ENCODE results near the gene ABCA9. TPM values are rescaled to one million over a fixed set of nuclear protein-coding genes. Genes with fewer than 3 reads are reported as not detected.

Gene ABCA9
- total RNA-seq, 1 experiment from 2014 or later: not detected

DNA sequence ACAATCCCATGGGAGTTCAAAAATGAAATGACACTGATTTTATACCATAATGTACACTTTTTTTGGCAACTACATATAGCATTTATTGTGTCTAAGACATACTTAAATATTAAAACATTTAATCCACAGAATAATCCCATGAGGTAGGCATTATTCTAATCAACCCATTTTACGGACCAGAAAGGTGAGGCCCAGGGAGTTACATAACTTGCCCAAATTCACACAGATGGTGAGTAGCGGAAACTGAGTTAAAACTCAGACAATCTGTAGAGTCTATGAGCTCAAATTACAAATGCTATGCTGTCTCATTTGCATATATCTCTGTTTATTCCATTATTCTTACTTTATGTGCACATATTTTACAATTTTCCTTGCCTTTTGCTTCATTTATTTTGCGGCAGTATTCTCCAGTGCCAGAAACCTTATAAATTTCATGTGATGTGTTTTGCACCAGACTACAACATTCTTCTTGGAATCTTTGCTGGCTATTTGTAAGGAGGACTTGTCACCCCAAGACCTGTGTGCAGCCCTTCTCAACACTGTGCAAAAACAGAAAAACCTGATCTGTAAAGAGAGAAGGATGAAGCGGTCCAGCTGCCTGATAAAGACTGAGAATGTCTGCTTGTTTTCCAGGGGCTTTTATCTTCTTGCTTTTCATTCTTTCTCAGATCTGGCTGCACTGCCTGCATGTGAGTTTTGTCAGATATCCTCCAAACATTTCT lies 2.3 kb upstream of the ABCA9 start:
- 0 out of 4 replicates have a peak, but pooled peaks cover 2 to 4% of the 10 kb centered on the region in 2 experiments for H3K4me1 Mint-ChIP-seq
- no CpG with 5 or more reads among the region's 4 CpGs for WGBS (ENCODE audit: extremely low coverage, insufficient read length, low lambda C conversion rate)
- TF ChIP-seq CTCF (conservative IDR thresholded peaks at IDR 0.05): no peak

More for the DNA sequence above, 2.3 kb upstream of the ABCA9 start:
- H3K9me3 ChIP-seq (ENCODE audit: control insufficient read depth, low read depth, low read length): no peaks in the 10 kb centered on the region
- no peak overlapping the region for H3K18ac ChIP-seq (ENCODE audit: insufficient read length, low read depth, low read length)
- no peaks in the 10 kb centered on the region for H3K36me3 Mint-ChIP-seq (ENCODE audit: insufficient read depth in 1 of 3, low read depth in 3 of 3)
- H3K9me3 Mint-ChIP-seq: no peaks in the 10 kb centered on the region
- H2BK5ac ChIP-seq (ENCODE audit: insufficient read length, low read length): no peak overlapping the region
- no peak overlapping the region for H3K27ac Mint-ChIP-seq
- no peaks in the 10 kb centered on the region for H3K79me2 ChIP-seq (ENCODE audit: insufficient read depth, low read length)
- H2BK20ac ChIP-seq (ENCODE audit: low read depth, low read length, poor library complexity, severe bottlenecking): no peak overlapping the region
- H2BK15ac ChIP-seq (ENCODE audit: low read depth, low read length): no peak overlapping the region
- H3K27me3 ChIP-seq (ENCODE audit: insufficient read depth, low read length): no peaks in the 10 kb centered on the region
- no peak overlapping the region for H3K4me2 ChIP-seq (ENCODE audit: insufficient read depth, insufficient read length, low read length)
- no peak overlapping the region for H3K9ac ChIP-seq (ENCODE audit: extremely low read depth, insufficient read length, low read length)
- no peak overlapping the region for H2AFZ ChIP-seq (ENCODE audit: low read length)
- H4K20me1 ChIP-seq (ENCODE audit: control insufficient read depth, insufficient read depth, insufficient read length): no peaks in the 10 kb centered on the region
- no peak overlapping the region for H3K4me3 Mint-ChIP-seq
- no peaks in the 10 kb centered on the region for H3K23me2 ChIP-seq (ENCODE audit: insufficient read length, low read depth, low read length, poor library complexity, severe bottlenecking)
- no peak overlapping the region for H4K8ac ChIP-seq (replicated peaks; ENCODE audit: insufficient read length, low read depth, low read length)
- H2AK5ac ChIP-seq (ENCODE audit: insufficient read length, low read length): no peak overlapping the region
- H2BK12ac ChIP-seq (ENCODE audit: insufficient read length, low read depth, low read length): no peak overlapping the region
- H3T11ph ChIP-seq (ENCODE audit: low read length): no peak overlapping the region
- H3K27ac ChIP-seq (ENCODE audit: insufficient read length, low read depth, low read length): no peak overlapping the region
- no peak overlapping the region for H3K4ac ChIP-seq (ENCODE audit: low read depth, low read length)
- no peak for DNase-seq
- no peak overlapping the region for H4K91ac ChIP-seq (ENCODE audit: insufficient read length, low read depth, low read length)
- no peaks in the 10 kb centered on the region for H3K27me3 Mint-ChIP-seq (ENCODE audit: low read depth)
- H4K5ac ChIP-seq (ENCODE audit: insufficient read length, low read depth, low read length): no peak overlapping the region
- no peak overlapping the region for H2BK120ac ChIP-seq (ENCODE audit: low read depth, low read length, poor library complexity, severe bottlenecking)
- H3K4me1 ChIP-seq (ENCODE audit: insufficient read depth, low read length): no peaks in the 10 kb centered on the region
- no peak overlapping the region for H3K14ac ChIP-seq (ENCODE audit: insufficient read depth, low read length)
- H3K23ac ChIP-seq (ENCODE audit: insufficient read length, low read depth, low read length): no peak overlapping the region
- no peak overlapping the region for H3K56ac ChIP-seq (ENCODE audit: insufficient read length, low read depth, low read length)
- no peaks in the 10 kb centered on the region for H3K79me1 ChIP-seq (ENCODE audit: insufficient read depth, low read depth, low read length, poor library complexity, severe bottlenecking)

All from H9 (cell line).